Stimulated activated CD4-positive, alpha-beta T cell treated with anti-CD3 and anti-CD28 coated beads, TNF-alpha, amount 100 ng/mL, for 24 hours (primary cell): Measurements from ENCODE around the gene KCNV2.
"Not testable (repeated sequence)": the region's sequence is repeated elsewhere in the genome, so short reads cannot be mapped to it uniquely, and the experiment has no call there.

Experiments used
- DNase-seq, 3 experiments: peaks; one replicate each; pipeline ENCODE4 v3.0.0-alpha.2; 2020; ENCODE audit warnings: low read depth in 3 of 3

KCNV2 gene

DNA sequence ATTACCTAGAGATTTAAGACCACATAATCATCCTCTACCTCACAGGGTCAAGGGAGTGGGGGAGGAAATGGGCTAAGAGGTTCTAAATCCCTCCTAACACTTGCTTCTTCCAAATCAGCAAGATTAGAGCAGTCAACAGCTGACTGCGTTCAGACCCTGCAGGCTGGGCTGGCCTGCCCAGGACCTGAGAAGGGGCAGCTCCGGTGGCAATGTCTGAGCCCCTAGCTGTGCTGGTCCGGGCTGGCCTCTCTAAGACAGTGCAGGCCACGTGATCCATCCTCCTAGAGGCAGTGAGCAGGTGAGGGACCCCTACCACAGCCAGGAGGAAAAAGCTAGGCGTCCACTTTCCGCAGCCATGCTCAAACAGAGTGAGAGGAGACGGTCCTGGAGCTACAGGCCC, at the start of gene KCNV2:
Gene KCNV2 (plus strand): TSS at position 126 of the 400 bp plus-strand sequence. CDS start 230 bp downstream, at position 356.
- DNase-seq, result no peak

GRCh38 chr9:2673161-2673560, 44.1 kb upstream of the KCNV2 start:
- DNase-seq, result no peak

- DNase-seq, result no peak
These were observed 43.0 kb upstream of the KCNV2 start for GRCh38 chr9:2674141-2674824.

DNA sequence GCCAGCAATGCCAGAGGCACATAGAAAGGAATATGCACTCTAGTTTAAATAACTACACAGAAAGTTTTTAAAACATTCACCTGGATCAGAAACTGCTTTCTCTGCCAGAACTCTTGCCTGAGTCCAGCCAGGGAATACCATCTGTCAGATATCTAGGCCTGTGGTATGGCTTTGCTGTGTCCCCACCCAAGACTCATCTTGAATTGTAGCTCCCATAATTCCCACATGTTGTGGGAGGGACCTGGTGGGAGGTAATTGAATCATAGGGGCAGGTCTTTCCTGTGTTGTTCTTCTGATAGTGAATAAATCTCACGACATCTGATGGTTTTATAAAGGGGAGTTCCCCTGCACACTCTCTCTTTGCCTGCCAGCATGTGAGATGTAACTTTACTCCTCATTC, 41.5 kb upstream of the KCNV2 start:
- DNase-seq, result no peak

DNA sequence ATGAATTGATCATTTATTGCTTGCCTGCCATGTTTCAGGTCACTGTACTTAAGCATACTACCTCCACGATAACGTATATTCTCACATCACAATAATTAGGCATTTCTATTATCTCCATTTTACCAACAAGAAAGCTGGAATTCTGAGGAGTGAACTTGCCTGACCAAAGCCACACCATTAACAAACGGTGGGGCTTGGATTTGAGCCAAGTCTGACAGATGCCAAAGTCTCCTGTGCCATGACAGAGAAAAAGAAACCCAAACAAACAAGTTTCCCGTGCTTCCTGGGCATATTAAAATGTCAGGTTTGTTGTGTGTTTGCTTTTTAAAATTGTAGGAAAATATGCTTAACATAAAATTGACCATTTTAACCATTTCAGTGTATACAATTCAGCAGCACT, 40.8 kb upstream of the KCNV2 start:
- no peak for DNase-seq

DNA sequence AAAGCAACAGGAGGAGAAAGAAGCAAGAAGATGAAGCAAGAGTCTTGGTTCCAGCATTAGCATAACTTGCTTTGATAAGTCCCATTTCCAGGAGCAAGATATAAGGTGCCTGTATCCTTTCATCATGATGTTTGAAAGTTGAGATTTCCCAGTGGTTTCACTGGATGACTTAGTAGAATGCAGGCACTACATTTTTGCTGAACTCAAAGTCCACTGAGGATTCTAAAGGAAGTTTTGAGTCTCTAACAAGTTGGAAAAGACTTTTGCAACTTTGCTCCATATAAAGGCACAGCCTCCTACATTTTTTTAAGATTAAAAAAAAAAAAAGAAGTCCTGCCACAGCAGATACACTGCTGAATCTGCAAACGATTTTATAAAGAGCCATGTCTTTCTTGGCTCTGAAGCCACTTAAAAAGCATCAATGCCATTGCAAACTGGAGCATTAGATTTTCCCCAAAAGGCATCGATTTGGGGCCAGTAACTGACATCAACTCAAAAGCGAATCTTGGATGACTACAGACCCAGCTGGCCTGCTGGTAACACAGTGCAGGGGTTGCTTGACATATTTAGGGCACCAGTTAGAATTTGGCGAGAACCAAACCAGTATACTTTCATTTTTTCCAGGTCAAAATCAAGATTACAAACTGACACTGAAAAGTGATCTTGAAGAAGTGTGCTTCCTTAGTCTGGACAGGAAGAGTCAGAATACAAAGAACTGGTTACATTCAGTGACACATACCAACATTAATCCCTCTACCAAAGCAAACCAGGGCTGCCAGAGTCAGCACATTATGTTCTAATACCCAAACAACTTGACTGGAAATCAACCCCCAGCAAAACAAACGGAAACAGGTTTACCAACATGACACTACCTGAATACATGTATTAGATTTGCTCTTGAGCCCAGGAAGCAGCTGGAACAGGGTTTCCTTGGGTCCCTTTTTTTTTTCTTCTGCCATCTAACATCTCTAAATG, 39.1 kb upstream of the KCNV2 start:
- DNase-seq, result no peak

GRCh38 chr9:2679011-2679410, 38.3 kb upstream of the KCNV2 start:
- DNase-seq, result no peak

DNA sequence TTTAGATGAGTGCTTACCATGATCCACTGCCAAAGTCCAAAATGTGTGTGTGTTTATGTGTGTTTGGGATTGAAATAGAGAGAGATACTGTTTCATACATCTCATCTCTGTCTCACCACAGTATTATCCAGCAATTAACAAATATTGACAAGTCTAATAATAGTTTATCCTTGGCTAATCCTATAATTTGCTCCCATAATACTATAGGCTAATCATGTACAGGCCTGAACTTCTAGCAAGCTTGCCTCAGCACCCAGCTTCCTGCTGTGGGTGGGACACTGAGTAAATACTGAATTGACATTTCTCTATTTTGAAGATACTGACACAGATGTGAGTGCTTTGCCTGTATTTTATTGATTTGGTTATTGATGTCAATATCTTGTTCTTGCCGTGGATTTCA, 35.3 kb upstream of the KCNV2 start:
- no peak for DNase-seq

- no peak for DNase-seq
These were observed 30.4 kb upstream of the KCNV2 start for GRCh38 chr9:2686911-2687310.

- DNase-seq, result no peak
These were observed 28.7 kb upstream of the KCNV2 start for GRCh38 chr9:2688636-2689035.

DNA sequence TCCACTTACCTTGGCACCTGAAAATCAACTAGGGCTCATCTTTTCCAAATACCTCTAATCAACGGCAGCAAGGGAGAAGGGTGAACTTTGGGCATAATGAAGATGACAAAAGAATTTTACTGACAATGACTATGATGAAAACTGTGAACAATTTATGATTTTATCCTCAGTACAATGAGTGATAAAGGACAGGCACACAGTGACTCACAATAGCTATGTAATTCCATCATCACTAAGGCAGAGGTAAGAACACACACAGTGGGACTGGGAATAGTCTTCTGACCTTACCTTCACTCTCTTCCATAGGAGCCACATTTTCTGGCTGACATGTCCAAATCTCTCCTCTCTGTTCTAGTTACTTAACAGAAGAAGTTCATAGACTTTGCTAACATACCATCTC, 26.1 kb upstream of the KCNV2 start:
- no peak for DNase-seq

- no peak for DNase-seq
These were observed 25.7 kb upstream of the KCNV2 start for GRCh38 chr9:2691626-2692025.

- DNase-seq, result no peak
These were observed 24.3 kb upstream of the KCNV2 start for GRCh38 chr9:2693056-2693455.

- DNase-seq, result no peak
These were observed 19.8 kb upstream of the KCNV2 start for GRCh38 chr9:2697492-2697891.

DNA sequence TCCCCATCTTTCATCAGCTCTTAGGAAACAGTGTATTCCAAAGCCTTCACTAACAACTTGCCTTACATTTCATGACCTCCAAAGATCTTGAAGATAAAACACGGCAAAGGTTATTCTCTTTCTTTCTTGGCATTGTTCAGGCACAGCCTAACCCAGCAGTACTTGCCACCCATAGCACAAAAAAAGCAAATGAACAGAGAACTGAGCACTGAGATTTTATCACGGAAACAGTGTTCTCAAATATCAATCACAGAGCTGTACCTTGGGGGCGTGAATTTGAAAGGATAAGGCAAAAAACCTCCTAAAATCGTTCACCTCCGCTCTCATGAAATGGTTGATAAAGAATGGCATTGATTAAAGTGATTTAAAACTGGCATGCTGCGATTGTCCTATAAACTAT, 16.9 kb upstream of the KCNV2 start:
- no peak for DNase-seq

DNA sequence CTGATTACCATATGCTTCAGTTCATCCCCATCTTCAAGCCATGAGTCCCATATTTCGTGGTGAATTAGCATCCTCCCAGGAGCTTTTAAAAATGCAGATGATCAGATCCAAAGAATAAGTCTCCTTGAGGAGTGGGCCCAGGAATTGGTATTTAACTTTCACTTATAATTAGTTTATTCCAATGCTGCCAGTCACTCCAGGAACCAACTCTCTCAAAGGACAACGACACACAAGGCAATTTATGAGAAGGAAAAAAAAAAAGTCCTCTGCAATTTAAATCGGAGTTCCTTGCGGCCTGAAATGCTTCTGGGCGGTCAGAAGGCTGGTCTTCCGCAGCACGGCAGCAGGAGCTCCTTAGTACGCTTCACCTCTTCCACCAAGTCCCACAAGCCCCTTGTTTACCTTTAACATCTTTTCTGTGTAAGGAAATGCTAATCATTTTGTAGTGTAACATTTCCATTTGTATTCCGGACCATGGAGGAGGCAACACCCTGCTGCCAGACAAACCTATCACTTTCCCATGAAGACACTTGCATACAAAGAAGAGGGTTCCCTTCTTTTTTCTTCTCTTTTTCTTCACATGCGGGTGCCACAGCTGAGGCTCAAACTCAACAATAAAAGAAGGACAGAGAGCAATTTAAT, 16.3 kb upstream of the KCNV2 start:
- DNase-seq, result no peak

GRCh38 chr9:2704504-2704903, 12.8 kb upstream of the KCNV2 start:
- DNase-seq, result no peak

- not testable (repeated sequence) for DNase-seq
These were observed 10.1 kb upstream of the KCNV2 start for GRCh38 chr9:2707256-2707655.

- DNase-seq, result no peak
These were observed 7.6 kb upstream of the KCNV2 start for GRCh38 chr9:2709645-2710101.

- no peak for DNase-seq
These were observed 5.6 kb upstream of the KCNV2 start for GRCh38 chr9:2711716-2712115.

GRCh38 chr9:2718001-2718697, 839 bp downstream of the KCNV2 start:
- no peak for DNase-seq

DNA sequence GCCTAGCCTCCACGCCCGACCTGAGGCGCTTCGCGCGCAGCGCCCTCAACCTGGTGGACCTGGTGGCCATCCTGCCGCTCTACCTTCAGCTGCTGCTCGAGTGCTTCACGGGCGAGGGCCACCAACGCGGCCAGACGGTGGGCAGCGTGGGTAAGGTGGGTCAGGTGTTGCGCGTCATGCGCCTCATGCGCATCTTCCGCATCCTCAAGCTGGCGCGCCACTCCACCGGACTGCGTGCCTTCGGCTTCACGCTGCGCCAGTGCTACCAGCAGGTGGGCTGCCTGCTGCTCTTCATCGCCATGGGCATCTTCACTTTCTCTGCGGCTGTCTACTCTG, 1.4 kb downstream of the KCNV2 start:
- DNase-seq, result no peak
